Hematopoietic multipotent progenitor cell treated with erythropoietin and hydrocortisone succinate and interleukin-3 and kit ligand, for 15 days (in vitro differentiated cells): ENCODE results near the gene USP1.

Experiments
- DNase-seq: peaks from one replicate; pipeline ENCODE4 v3.0.0-alpha.2; 2015; ENCODE audit warnings: low spot score

Gene USP1

GRCh38 chr1:62487956-62488355 is 51.1 kb downstream of the USP1 start:
- no peak for DNase-seq

GRCh38 chr1:62492521-62492920 is 55.7 kb downstream of the USP1 start:
- DNase-seq = no peak

GRCh38 chr1:62493656-62494055 is 56.8 kb downstream of the USP1 start:
- no peak for DNase-seq

GRCh38 chr1:62494137-62494536 is 57.3 kb downstream of the USP1 start:
- no peak for DNase-seq

- no peak for DNase-seq
Measured at GRCh38 chr1:62500210-62500609, 63.4 kb downstream of the USP1 start.
